H9 (cell line): ENCODE results near the gene SLC37A4. TPM values are rescaled to one million over a fixed set of nuclear protein-coding genes. Genes with fewer than 3 reads are reported as not detected.

Source experiments
- DNase-seq: peaks from one replicate; pipeline ENCODE4 v3.0.0-alpha.2; 2017
- H2AFZ ChIP-seq: one replicate; pipeline ENCODE4 v1.6.1; 2013; ENCODE audit warnings: mild to moderate bottlenecking, low read length, control low read depth, moderate library complexity
- H2AK5ac ChIP-seq: 2 replicates; pipeline ENCODE4 v1.6.1; 2013; ENCODE audit warnings: low read length, control low read depth, mixed read lengths; ENCODE audit not compliant: insufficient read length
- H2BK120ac ChIP-seq: one replicate; pipeline ENCODE4 v1.6.1; 2013; ENCODE audit warnings: low read depth, mild to moderate bottlenecking, low read length, control low read depth, inconsistent platforms; ENCODE audit not compliant: poor library complexity, severe bottlenecking
- H2BK12ac ChIP-seq: 2 replicates; pipeline ENCODE4 v1.6.1; 2013; ENCODE audit warnings: low read length, control low read depth, mixed read lengths, low read depth; ENCODE audit not compliant: insufficient read length
- H2BK15ac ChIP-seq: 2 replicates; pipeline ENCODE4 v1.6.1; 2013; ENCODE audit warnings: low read depth, low read length, control low read depth
- H2BK20ac ChIP-seq: one replicate; pipeline ENCODE4 v1.6.1; 2013; ENCODE audit warnings: low read depth, mild to moderate bottlenecking, low read length, control low read depth, inconsistent platforms; ENCODE audit not compliant: poor library complexity, severe bottlenecking
- H2BK5ac ChIP-seq: 2 replicates; pipeline ENCODE4 v1.6.1; 2013; ENCODE audit warnings: low read length, control low read depth, mixed read lengths; ENCODE audit not compliant: insufficient read length
- H3K14ac ChIP-seq: 2 replicates; pipeline ENCODE4 v1.6.1; 2013; ENCODE audit warnings: low read length, control low read depth; ENCODE audit not compliant: insufficient read depth
- H3K18ac ChIP-seq: 2 replicates; pipeline ENCODE4 v1.6.1; 2013; ENCODE audit warnings: low read depth, mild to moderate bottlenecking, mixed read lengths, low read length, control low read depth; ENCODE audit not compliant: insufficient read length
- H3K23ac ChIP-seq: 2 replicates; pipeline ENCODE4 v1.6.1; 2013; ENCODE audit warnings: low read length, control low read depth, mixed read lengths, low read depth; ENCODE audit not compliant: insufficient read length
- H3K23me2 ChIP-seq: 2 replicates; pipeline ENCODE4 v1.6.1; 2013; ENCODE audit warnings: low read depth, mild to moderate bottlenecking, mixed read lengths, low read length, control low read depth; ENCODE audit not compliant: insufficient read length, poor library complexity, severe bottlenecking
- H3K27ac ChIP-seq: 2 replicates; pipeline ENCODE4 v1.5.1; 2013; ENCODE audit warnings: low read length, control low read depth, mixed read lengths, low read depth; ENCODE audit not compliant: insufficient read length
- H3K27me3 ChIP-seq: 2 replicates; pipeline ENCODE4 v1.6.1; 2013; ENCODE audit warnings: low read length, control low read depth, inconsistent platforms; ENCODE audit not compliant: insufficient read depth
- H3K4ac ChIP-seq: 2 replicates; pipeline ENCODE4 v1.6.1; 2013; ENCODE audit warnings: low read depth, mild to moderate bottlenecking, control low read depth, inconsistent platforms, low read length, moderate library complexity
- H3K4me1 ChIP-seq: 2 replicates; pipeline ENCODE4 v1.6.1; 2013; ENCODE audit warnings: low read length, control low read depth, inconsistent platforms; ENCODE audit not compliant: insufficient read depth
- H3K4me2 ChIP-seq: 2 replicates; pipeline ENCODE4 v1.6.1; 2013; ENCODE audit warnings: low read length, control low read depth, mixed read lengths; ENCODE audit not compliant: insufficient read length, insufficient read depth
- H3K56ac ChIP-seq: 2 replicates; pipeline ENCODE4 v1.6.1; 2013; ENCODE audit warnings: low read depth, mild to moderate bottlenecking, mixed read lengths, low read length, control low read depth; ENCODE audit not compliant: insufficient read length
- H3K79me1 ChIP-seq: 2 replicates; pipeline ENCODE4 v1.6.1; 2013; ENCODE audit warnings: low read depth, mild to moderate bottlenecking, moderate library complexity, low read length, control low read depth, inconsistent platforms; ENCODE audit not compliant: insufficient read depth, poor library complexity, severe bottlenecking
- H3K79me2 ChIP-seq: 2 replicates; pipeline ENCODE4 v1.6.1; 2013; ENCODE audit warnings: low read length, control low read depth, inconsistent platforms; ENCODE audit not compliant: insufficient read depth
- H3K9ac ChIP-seq: 2 replicates; pipeline ENCODE4 v1.6.1; 2013; ENCODE audit warnings: low read length, control low read depth, mixed read lengths; ENCODE audit not compliant: insufficient read length; ENCODE audit errors: extremely low read depth
- H3K9me3 ChIP-seq: one replicate; pipeline ENCODE4 v1.6.1; 2013; ENCODE audit warnings: low read depth, low read length, inconsistent platforms; ENCODE audit not compliant: control insufficient read depth
- H3T11ph ChIP-seq: one replicate; pipeline ENCODE4 v1.6.1; 2013; ENCODE audit warnings: mild to moderate bottlenecking, low read length, control low read depth, inconsistent platforms
- H4K20me1 ChIP-seq: one replicate; pipeline ENCODE4 v1.6.1; 2013; ENCODE audit not compliant: control insufficient read depth, insufficient read length, insufficient read depth
- H4K5ac ChIP-seq: 2 replicates; pipeline ENCODE4 v1.6.1; 2013; ENCODE audit warnings: low read depth, mild to moderate bottlenecking, mixed read lengths, low read length, control low read depth; ENCODE audit not compliant: insufficient read length
- H4K8ac ChIP-seq: replicated peaks from 2 replicates; pipeline ENCODE4 v1.6.1; 2013; ENCODE audit warnings: low read length, control low read depth, mixed read lengths, low read depth; ENCODE audit not compliant: insufficient read length
- H4K91ac ChIP-seq: 2 replicates; pipeline ENCODE4 v1.6.1; 2013; ENCODE audit warnings: low read depth, mild to moderate bottlenecking, moderate library complexity, mixed read lengths, low read length, control low read depth; ENCODE audit not compliant: insufficient read length
- H3K27ac Mint-ChIP-seq, 3 experiments: 2 replicates in 2 of 3; 3 replicates in 1 of 3; pipeline ENCODE4 v1.8.0; 2020 to 2021; ENCODE audit warnings: mixed read lengths in 3 of 3, mild to moderate bottlenecking in 1 of 3, moderate library complexity in 1 of 3
- H3K27me3 Mint-ChIP-seq: 2 replicates; pipeline ENCODE4 v1.8.0; 2021; ENCODE audit warnings: low read depth, mild to moderate bottlenecking, moderate library complexity, mixed read lengths
- H3K36me3 Mint-ChIP-seq, 3 experiments: 2 replicates in 2 of 3; 3 replicates in 1 of 3; pipeline ENCODE4 v1.8.0; 2020 to 2021; ENCODE audit warnings: low read depth in 3 of 3, mixed read lengths in 3 of 3; ENCODE audit not compliant: insufficient read depth in 1 of 3
- H3K4me1 Mint-ChIP-seq, 2 experiments: 2 replicates each; pipeline ENCODE4 v1.8.0; 2020; ENCODE audit warnings: mixed read lengths in 2 of 2
- H3K4me3 Mint-ChIP-seq, 2 experiments: 2 replicates in 1 of 2; 3 replicates in 1 of 2; pipeline ENCODE4 v1.8.0; 2020 to 2021; ENCODE audit warnings: mild to moderate bottlenecking in 2 of 2, mixed read lengths in 2 of 2, moderate library complexity in 1 of 2
- H3K9me3 Mint-ChIP-seq, 2 experiments: 2 replicates in 1 of 2; 3 replicates in 1 of 2; pipeline ENCODE4 v1.8.0; 2020; ENCODE audit warnings: mild to moderate bottlenecking in 2 of 2, mixed read lengths in 2 of 2, moderate library complexity in 1 of 2
- WGBS: extraction: QIAGEN DNeasy Blood & Tissue Kit; methylation state at CpG from one replicate; pipeline ENCODE4 v1.1.7; 2013; ENCODE audit warnings: missing lambda C conversion rate, low lambda C conversion rate, mixed read lengths; ENCODE audit not compliant: insufficient read length; ENCODE audit errors: extremely low coverage; 5-methylcytosine and 5-hydroxymethylcytosine counted together
- total RNA-seq: library from RNA; stranded (reverse); gene quantifications from 2 replicates; pipeline ENCODE4 v1.2.1, GENCODE V29; 2021
- TF ChIP-seq, protein P1 (sequence below): fragments of 200-600 bp; sonication (generic); conservative IDR thresholded peaks from 3 replicates; pipeline ENCODE4 v1.8.0; 2021; ENCODE audit warnings: antibody characterized with exemption, mild to moderate bottlenecking

SLC37A4 gene
- total RNA-seq, 1 experiment from 2014 or later, result 41.0 TPM

DNA sequence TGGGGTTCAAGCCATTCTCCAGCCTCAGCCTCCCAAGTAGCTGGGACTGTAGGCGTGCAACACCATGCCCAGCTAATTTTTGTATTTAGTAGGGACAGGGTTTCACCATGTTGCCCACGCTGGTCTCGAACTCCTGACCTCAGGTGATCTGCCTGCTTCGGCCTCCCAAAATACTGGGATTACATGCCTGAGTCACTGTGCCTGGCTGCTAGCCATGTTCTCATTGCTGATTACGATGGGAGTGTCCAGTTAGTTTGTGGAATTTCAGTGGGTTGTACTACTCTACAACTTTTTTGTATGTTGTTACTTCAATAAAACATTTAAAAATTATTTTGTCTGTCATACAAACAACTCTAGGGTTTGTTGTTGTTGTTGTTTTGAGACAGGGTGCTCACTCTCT is 32.1 kb upstream of the SLC37A4 start:
- H3K27ac ChIP-seq, result no peak overlapping the region

More for the DNA sequence above, 32.1 kb upstream of the SLC37A4 start:
- no peak overlapping the region for H4K5ac ChIP-seq
- Mint-ChIP-seq H3K4me3 (no peak overlapping the region), H3K4me1 (peaks cover 8 to 13% of the 10 kb centered on the region in 2 experiments), H3K27me3 (no peaks in the 10 kb centered on the region), H3K9me3 (peaks cover 0 to 2% of the 10 kb centered on the region in 2 experiments; a peak in 3 of 5 replicates), H3K27ac (no peak overlapping the region), H3K36me3 (peaks cover 2 to 6% (median 4%) of the 10 kb centered on the region in 3 experiments; a peak in 5 of 7 replicates)
- no peak overlapping the region for H3K4me2 ChIP-seq
- DNase-seq, result no peak
- WGBS, result no CpG with 5 or more reads among the region's 5 CpGs
- no peak overlapping the region for H3K4ac ChIP-seq
- H2BK12ac ChIP-seq, result no peak overlapping the region
- no peak overlapping the region for H2AFZ ChIP-seq
- H2BK15ac ChIP-seq, result no peak overlapping the region
- no peak overlapping the region for H2BK120ac ChIP-seq
- H4K8ac ChIP-seq, result no peak overlapping the region
- no peaks in the 10 kb centered on the region for H4K20me1 ChIP-seq
- peaks cover 3% of the 10 kb centered on the region for H3K23me2 ChIP-seq
- H3K79me2 ChIP-seq, result no peaks in the 10 kb centered on the region
- H3K23ac ChIP-seq, result no peak overlapping the region
- no peak overlapping the region for H2AK5ac ChIP-seq
- H3K27me3 ChIP-seq, result no peaks in the 10 kb centered on the region
- H3K9ac ChIP-seq, result no peak overlapping the region
- no peak overlapping the region for H2BK5ac ChIP-seq
- no peaks in the 10 kb centered on the region for H3K4me1 ChIP-seq
- H3K79me1 ChIP-seq, result no peaks in the 10 kb centered on the region
- no peak overlapping the region for H3K18ac ChIP-seq
- H3K56ac ChIP-seq, result no peak overlapping the region
- H2BK20ac ChIP-seq, result no peak overlapping the region
- H3T11ph ChIP-seq, result no peak overlapping the region
- no peak overlapping the region for H4K91ac ChIP-seq
- TF ChIP-seq, protein P1, sequence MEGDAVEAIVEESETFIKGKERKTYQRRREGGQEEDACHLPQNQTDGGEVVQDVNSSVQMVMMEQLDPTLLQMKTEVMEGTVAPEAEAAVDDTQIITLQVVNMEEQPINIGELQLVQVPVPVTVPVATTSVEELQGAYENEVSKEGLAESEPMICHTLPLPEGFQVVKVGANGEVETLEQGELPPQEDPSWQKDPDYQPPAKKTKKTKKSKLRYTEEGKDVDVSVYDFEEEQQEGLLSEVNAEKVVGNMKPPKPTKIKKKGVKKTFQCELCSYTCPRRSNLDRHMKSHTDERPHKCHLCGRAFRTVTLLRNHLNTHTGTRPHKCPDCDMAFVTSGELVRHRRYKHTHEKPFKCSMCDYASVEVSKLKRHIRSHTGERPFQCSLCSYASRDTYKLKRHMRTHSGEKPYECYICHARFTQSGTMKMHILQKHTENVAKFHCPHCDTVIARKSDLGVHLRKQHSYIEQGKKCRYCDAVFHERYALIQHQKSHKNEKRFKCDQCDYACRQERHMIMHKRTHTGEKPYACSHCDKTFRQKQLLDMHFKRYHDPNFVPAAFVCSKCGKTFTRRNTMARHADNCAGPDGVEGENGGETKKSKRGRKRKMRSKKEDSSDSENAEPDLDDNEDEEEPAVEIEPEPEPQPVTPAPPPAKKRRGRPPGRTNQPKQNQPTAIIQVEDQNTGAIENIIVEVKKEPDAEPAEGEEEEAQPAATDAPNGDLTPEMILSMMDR, result no peak
- no peak overlapping the region for H3K14ac ChIP-seq
- no peaks in the 10 kb centered on the region for H3K9me3 ChIP-seq
